HG02798 (cell line): ENCODE data around the gene ROM1.
"Not testable (repeated sequence)": the region's sequence is repeated elsewhere in the genome, so short reads cannot be mapped to it uniquely, and the experiment has no call there.

Source experiments
- ATAC-seq: cut with Tn5 transposase; IDR thresholded peaks from one replicate; pipeline ENCODE4 v1.9.1; 2021; ENCODE audit warnings: mild to moderate bottlenecking; ENCODE audit not compliant: unreplicated experiment, poor library complexity

Gene ROM1

DNA sequence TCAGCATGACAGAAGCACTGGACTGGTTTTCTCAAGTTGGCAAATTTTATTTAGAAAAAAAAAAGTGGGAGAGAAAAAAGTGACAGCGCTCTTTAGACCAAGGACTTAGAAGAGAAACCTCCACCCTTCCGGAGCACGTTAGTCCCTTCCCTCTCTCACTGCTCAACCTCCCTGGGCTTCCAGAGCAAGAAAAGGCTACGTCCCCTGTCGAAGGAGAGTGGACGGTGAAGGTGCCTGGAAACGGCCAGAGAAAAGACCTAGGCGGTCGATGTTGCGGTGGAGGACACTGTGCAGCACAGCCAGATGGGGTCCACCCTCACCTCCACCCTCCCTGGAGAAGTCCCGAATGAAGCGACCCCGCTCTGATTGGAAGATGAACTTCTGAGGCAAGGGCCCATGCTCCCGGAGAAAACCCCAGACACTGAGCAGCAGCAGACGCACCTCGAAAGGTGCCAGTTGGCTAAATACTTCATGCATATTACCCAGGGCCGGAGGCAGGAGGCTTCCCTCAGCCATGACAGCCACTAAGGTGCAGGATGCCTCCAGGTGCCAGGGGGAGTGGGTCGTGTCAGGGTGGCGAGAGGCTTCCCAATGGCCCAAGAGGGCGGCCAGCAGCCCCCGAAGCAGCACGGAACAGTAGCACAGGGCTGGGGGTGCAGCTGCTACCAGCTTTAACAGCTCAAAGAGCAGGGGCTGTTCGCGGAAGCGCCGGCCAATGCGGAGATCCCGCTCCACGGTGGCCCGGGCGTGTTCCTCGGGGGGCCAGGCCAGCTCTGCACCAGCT is 34.0 kb downstream of the ROM1 start:
- ATAC-seq: no peak

GRCh38 chr11:62647609-62648005 is 34.5 kb downstream of the ROM1 start:
- ATAC-seq: no peak

DNA sequence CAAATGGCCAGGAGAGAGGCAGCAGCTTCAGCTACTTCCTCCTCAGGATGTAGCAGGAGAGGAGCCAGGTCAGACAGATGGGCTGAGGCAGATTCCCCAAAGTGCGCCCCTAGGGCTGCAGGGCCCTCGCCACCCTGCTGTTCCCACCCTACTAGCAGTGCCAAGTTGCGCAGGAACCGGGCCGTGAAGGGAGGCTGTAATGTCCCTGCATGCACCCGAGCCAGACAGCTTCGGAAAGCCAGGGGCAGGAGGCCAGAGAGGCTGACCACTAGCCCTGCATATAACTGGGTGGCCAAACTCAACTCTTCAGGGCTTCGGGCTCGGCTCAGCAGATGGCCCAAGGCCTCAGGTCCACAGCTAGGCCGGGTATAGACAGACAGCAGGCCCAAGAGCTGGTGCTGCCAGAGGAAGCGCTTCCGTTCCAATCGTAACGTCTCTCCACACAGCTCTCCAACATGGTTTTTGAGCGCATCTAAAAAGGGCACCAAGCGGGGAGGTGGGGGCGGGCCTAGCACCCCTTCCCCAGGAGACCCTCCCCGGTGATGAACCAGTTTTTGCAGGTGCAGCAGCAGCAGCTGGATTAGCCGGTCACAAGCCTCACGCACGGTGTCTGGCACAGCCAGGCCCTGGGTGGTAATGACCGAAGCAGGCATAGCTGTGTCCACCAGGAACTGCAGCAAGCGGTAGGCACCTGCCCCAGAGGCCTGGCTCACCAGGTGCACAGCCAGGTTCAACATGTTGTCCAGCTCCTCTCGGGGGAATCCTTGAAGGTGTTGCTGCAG is 35.3 kb downstream of the ROM1 start:
- ATAC-seq: no peak

DNA sequence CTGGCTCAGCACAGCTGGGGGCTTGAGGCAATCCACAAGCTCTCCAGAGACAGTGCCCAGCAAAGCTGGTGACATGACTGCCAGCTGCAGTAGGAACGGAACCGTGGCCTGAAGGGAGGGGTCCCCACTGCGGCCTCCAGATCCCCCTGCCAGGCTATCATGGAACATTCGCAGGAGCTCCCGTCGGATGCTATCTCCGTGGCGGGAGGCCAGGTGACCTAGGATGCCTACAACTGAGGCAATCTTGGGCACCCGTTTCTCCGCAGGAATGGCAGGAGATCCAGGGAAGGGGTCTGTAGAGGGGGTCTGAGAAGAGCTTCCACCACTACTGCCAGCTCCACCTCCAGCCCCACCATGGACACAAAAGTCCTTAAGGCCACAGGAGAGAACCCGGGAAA is 35.9 kb downstream of the ROM1 start:
- no peak for ATAC-seq

DNA sequence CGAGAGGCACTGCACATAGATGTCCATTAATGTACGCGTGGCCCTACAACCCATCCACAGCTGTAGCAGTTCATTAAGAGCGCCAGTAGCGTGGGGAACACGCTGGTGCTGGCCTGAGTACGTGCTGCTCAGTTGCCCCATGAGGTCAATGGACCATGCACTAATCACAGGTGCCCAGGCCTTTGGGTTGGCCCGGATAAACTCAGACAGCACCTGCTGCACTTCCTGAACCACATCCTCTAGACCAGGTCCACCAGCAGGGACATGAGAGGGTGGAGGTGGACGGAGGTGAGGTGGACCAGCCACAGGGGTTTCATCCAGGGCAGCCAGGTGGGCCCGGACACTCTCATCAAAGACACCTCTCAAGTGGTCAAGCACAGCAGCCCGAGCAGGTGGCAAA is 36.4 kb downstream of the ROM1 start:
- ATAC-seq: no peak

- ATAC-seq: not testable (repeated sequence)
These were observed 37.2 kb downstream of the ROM1 start for GRCh38 chr11:62650283-62650682.

- no peak for ATAC-seq
These were observed 39.3 kb downstream of the ROM1 start for GRCh38 chr11:62652161-62653006.

- ATAC-seq: no peak
These were observed 41.2 kb downstream of the ROM1 start for GRCh38 chr11:62654297-62654696.

DNA sequence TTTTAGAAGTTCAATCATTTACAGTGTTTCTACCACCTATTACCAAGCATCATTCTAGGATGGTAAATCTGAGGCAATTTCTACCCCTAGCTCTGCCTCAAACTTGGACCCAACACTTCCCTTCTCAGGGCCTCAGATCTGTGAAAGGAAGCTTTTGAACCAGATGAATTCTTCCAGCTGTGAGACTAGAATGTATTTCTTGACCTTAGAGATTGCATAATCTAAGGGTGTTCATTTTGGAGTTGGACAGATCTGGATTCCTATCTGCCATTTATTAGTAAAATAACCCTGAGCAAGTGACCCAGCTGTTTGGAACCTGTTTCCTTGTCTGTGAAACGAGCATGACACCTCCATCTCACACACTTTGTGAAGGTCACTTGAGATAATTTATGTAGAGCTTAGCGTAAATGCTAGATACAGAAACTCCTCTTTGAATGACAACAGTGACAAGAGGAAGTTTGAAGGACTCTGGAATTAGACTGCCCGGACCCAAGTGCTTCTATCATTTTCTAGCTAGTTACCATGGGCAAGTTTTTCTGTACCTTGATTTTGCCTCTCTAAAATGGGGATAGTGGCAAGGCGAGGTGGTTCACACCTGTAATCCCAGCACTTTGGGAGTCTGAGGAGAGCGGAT is 43.9 kb downstream of the ROM1 start:
- no peak for ATAC-seq

GRCh38 chr11:62664405-62665074 is 51.5 kb downstream of the ROM1 start:
- peak; percentile 14 for ATAC-seq
